ENCODE results near the gene FOXJ2. TPM values are rescaled to one million over a fixed set of nuclear protein-coding genes. Genes with fewer than 3 reads are reported as not detected.

Gene FOXJ2
- total and polyA plus RNA-seq, 2 of the 4 experiments (the other 2 are of a cell fraction): 3.0 to 8.4 TPM

- peaks cover 0 to 16% of the 10 kb centered on the region in 2 experiments; a peak in 3 of 4 replicates for H3K79me1 ChIP-seq (ENCODE audit: low read depth in 1 of 2, low read length in 2 of 2)
- no peak overlapping the region for H2BK120ac ChIP-seq (ENCODE audit: low read depth, low read length)
- intact Hi-C loops (cut with micrococcal nuclease) (loop anchor here (2.0 kb wide), 1 partner anchor 57 kb away; no protein-coding TSS in a partner anchor), dilution Hi-C loops (cut with HindIII; ENCODE audit: low sequenced_read_pairs, unreplicated experiment) (no loop called here), in situ Hi-C loops (cut with MboI; ENCODE audit: low sequenced_read_pairs) (loop anchor here (25.0 kb wide), 1 partner anchor 391 kb away; no protein-coding TSS in a partner anchor)
- H3K9me1 ChIP-seq (ENCODE audit: insufficient read depth, low read length): no peaks in the 10 kb centered on the region
- no peak for ATAC-seq (ENCODE audit: low read depth)
- no peak overlapping the region for H3K56ac ChIP-seq (ENCODE audit: extremely low read depth, insufficient read depth, low read length)
- no peak overlapping the region for H2BK15ac ChIP-seq (ENCODE audit: low read depth, low read length)
- ChIA-PET POLR2A (ENCODE audit: unreplicated experiment) (no interaction called here), CTCF (no interaction called here)
- BruUV-seq (replicated peaks): no TSS peak
- no CpG with 5 or more reads among the region's 5 CpGs for WGBS, 2 experiments (ENCODE audit: extremely low coverage in 2 of 2, insufficient read length in 1 of 2)
- no peak overlapping the region for H2AK5ac ChIP-seq (ENCODE audit: low read depth, low read length)
- H3K9me3 ChIP-seq (ENCODE audit: control insufficient read depth, insufficient read depth, low read length): no peaks in the 10 kb centered on the region
- H2BK20ac ChIP-seq (ENCODE audit: low read depth, low read length): no peak overlapping the region
- H4K8ac ChIP-seq (ENCODE audit: low read depth in 2 of 2, low read length in 2 of 2): no peak overlapping the region; a peak in 1 of 4 replicates
- H3K23ac ChIP-seq (ENCODE audit: low read depth, low read length): no peak overlapping the region
- H3K4me2 ChIP-seq (ENCODE audit: low read depth, low read length): no peak overlapping the region
- no peak overlapping the region for H3K4ac ChIP-seq (ENCODE audit: low read depth, low read length)
- H3K27me3 ChIP-seq (ENCODE audit: control insufficient read depth, insufficient read depth, low read length): no peaks in the 10 kb centered on the region
- no peak overlapping the region for H3K9ac ChIP-seq (ENCODE audit: low read depth, low read length)
- H4K91ac ChIP-seq (ENCODE audit: insufficient read depth, low read depth, low read length): no peak overlapping the region
- no peak overlapping the region for H3K27ac ChIP-seq (ENCODE audit: insufficient read depth, low read length)
- TF ChIP-seq POLR2A (IDR thresholded peaks at IDR 0.05; ENCODE audit: low read depth, low read length) (no peak), RFX5 (IDR thresholded peaks at IDR 0.05; ENCODE audit: low read depth, low read length) (no peak), SMC3 (IDR thresholded peaks at IDR 0.05; ENCODE audit: low read depth, low read length) (no peak), MXI1 (IDR thresholded peaks at IDR 0.05; ENCODE audit: borderline replicate concordance, low read depth, low read length) (no peak), RCOR1 (IDR thresholded peaks at IDR 0.05; ENCODE audit: insufficient replicate concordance, low read length) (no peak), FOS (IDR thresholded peaks at IDR 0.05; ENCODE audit: low read depth, low read length) (no peak), CEBPB (IDR thresholded peaks at IDR 0.05; ENCODE audit: low read depth, low read length) (no peak), BHLHE40 (IDR thresholded peaks at IDR 0.05; ENCODE audit: low read depth, low read length) (no peak), RAD21 (IDR thresholded peaks at IDR 0.05; ENCODE audit: low read length) (no peak), MAZ (IDR thresholded peaks at IDR 0.05; ENCODE audit: borderline replicate concordance, low read depth, low read length) (no peak), ELK1 (IDR thresholded peaks at IDR 0.05; ENCODE audit: borderline replicate concordance, low read depth, low read length) (no peak), NFE2L2 (IDR thresholded peaks at IDR 0.05; ENCODE audit: low read depth, low read length) (no peak)
- TF ChIP-seq, protein P1, sequence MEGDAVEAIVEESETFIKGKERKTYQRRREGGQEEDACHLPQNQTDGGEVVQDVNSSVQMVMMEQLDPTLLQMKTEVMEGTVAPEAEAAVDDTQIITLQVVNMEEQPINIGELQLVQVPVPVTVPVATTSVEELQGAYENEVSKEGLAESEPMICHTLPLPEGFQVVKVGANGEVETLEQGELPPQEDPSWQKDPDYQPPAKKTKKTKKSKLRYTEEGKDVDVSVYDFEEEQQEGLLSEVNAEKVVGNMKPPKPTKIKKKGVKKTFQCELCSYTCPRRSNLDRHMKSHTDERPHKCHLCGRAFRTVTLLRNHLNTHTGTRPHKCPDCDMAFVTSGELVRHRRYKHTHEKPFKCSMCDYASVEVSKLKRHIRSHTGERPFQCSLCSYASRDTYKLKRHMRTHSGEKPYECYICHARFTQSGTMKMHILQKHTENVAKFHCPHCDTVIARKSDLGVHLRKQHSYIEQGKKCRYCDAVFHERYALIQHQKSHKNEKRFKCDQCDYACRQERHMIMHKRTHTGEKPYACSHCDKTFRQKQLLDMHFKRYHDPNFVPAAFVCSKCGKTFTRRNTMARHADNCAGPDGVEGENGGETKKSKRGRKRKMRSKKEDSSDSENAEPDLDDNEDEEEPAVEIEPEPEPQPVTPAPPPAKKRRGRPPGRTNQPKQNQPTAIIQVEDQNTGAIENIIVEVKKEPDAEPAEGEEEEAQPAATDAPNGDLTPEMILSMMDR (conservative IDR thresholded peaks at IDR 0.05; ENCODE audit: low read depth, low read length): no peak
- TF ChIP-seq, protein P2, sequence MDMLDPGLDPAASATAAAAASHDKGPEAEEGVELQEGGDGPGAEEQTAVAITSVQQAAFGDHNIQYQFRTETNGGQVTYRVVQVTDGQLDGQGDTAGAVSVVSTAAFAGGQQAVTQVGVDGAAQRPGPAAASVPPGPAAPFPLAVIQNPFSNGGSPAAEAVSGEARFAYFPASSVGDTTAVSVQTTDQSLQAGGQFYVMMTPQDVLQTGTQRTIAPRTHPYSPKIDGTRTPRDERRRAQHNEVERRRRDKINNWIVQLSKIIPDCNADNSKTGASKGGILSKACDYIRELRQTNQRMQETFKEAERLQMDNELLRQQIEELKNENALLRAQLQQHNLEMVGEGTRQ (IDR thresholded peaks at IDR 0.05; ENCODE audit: low read depth, low read length): no peak
- H3K4me3 ChIP-seq (ENCODE audit: insufficient read depth, low read depth, low read length): no peak overlapping the region
- no peak for DNase-seq
- H3K4me1 ChIP-seq (ENCODE audit: control insufficient read depth, insufficient read depth, low read length): peaks cover 2% of the 10 kb centered on the region; the same call in 1 of the 2 replicates
- no peak overlapping the region for H3K18ac ChIP-seq (ENCODE audit: low read depth, low read length)
- H3K36me3 ChIP-seq (ENCODE audit: control insufficient read depth, insufficient read depth, low read length): no peaks in the 10 kb centered on the region
- H4K20me1 ChIP-seq (ENCODE audit: insufficient read depth, low read length): no peaks in the 10 kb centered on the region
- H3K14ac ChIP-seq (replicated peaks; ENCODE audit: low read depth, low read length): no peak overlapping the region
- H2AK9ac ChIP-seq (replicated peaks; ENCODE audit: low read depth, low read length, poor library complexity): no peak overlapping the region
- H2AFZ ChIP-seq (replicated peaks; ENCODE audit: low read length, poor library complexity): no peak overlapping the region
- H2BK5ac ChIP-seq (ENCODE audit: low read depth, low read length, poor library complexity, severe bottlenecking): no peak overlapping the region
- no peak overlapping the region for H4K5ac ChIP-seq (ENCODE audit: low read depth, low read length)
These were observed 4.7 kb upstream of the FOXJ2 start for GRCh38 chr12:8027856-8028255.

All from IMR-90 (cell line).